Hepatocyte (in vitro differentiated cells): ENCODE results near the gene SAPCD1.

ENCODE experiments used
- CTCF ChIP-seq: fragments of 200-600 bp; sonication (generic); IDR thresholded peaks from 2 replicates; pipeline ENCODE4 v1.5.1; 2016; ENCODE audit warnings: antibody characterized with exemption, mild to moderate bottlenecking; ENCODE audit not compliant: poor library complexity
- EZH2 ChIP-seq: fragments of 200-600 bp; sonication (generic); IDR thresholded peaks from 2 replicates; pipeline ENCODE4 v1.6.1; 2016; ENCODE audit warnings: antibody characterized with exemption, mild to moderate bottlenecking, borderline replicate concordance
- EZH2phosphoT487 ChIP-seq: fragments of 200-600 bp; sonication (generic); IDR thresholded peaks from one replicate; pipeline ENCODE4 v1.6.1; 2018; ENCODE audit warnings: antibody characterized with exemption, mild to moderate bottlenecking, low read depth, moderate library complexity; ENCODE audit not compliant: unreplicated experiment, severe bottlenecking

GRCh38 chr6:31776989-31777666 lies 14.7 kb downstream of the SAPCD1 start, which contains the start of gene VWA7:
- no peak for TF ChIP-seq CTCF
- no peak for TF ChIP-seq EZH2
- TF ChIP-seq EZH2phosphoT487 = no peak
